NCI-H345 (cell line): ENCODE data around the gene VSTM2L.
"Not testable (repeated sequence)": the region's sequence is repeated elsewhere in the genome, so short reads cannot be mapped to it uniquely, and the experiment has no call there.

Experiments
- DNase-seq: peaks from one replicate; lab custom pipeline; 2025; lab: John Stamatoyannopoulos, UW

VSTM2L gene

GRCh38 chr20:37902504-37903313 is at the start of gene VSTM2L:
VSTM2L (plus strand) TSS chr20:37903127; CDS start chr20:37903351, 224 bp downstream.
- DNase-seq: peak; percentile 59

- DNase-seq: no peak
These were observed 49.0 kb upstream of the VSTM2L start for GRCh38 chr20:37853823-37854375.

GRCh38 chr20:37856034-37856433 is 46.9 kb upstream of the VSTM2L start:
- DNase-seq: not testable (repeated sequence)

- DNase-seq: no peak
These were observed 45.8 kb upstream of the VSTM2L start for GRCh38 chr20:37856932-37857660.

GRCh38 chr20:37859406-37860171 is 43.3 kb upstream of the VSTM2L start:
- no peak for DNase-seq

GRCh38 chr20:37863289-37863688 is 39.6 kb upstream of the VSTM2L start:
- no peak for DNase-seq

GRCh38 chr20:37864298-37864697 is 38.6 kb upstream of the VSTM2L start:
- DNase-seq: no peak

GRCh38 chr20:37866051-37866450 is 36.9 kb upstream of the VSTM2L start:
- DNase-seq: no peak

GRCh38 chr20:37867289-37868195 is 35.4 kb upstream of the VSTM2L start:
- DNase-seq: no peak

- no peak for DNase-seq
These were observed 34.0 kb upstream of the VSTM2L start for GRCh38 chr20:37868851-37869333.

GRCh38 chr20:37869334-37869861 is 33.5 kb upstream of the VSTM2L start:
- no peak for DNase-seq

GRCh38 chr20:37870294-37870693 is 32.6 kb upstream of the VSTM2L start:
- DNase-seq: no peak

- DNase-seq: no peak
These were observed 31.2 kb upstream of the VSTM2L start for GRCh38 chr20:37871751-37872150.

GRCh38 chr20:37872161-37872560 is 30.8 kb upstream of the VSTM2L start:
- DNase-seq: no peak

GRCh38 chr20:37873884-37874283 is 29.0 kb upstream of the VSTM2L start:
- DNase-seq: no peak

GRCh38 chr20:37875460-37876175 is 27.3 kb upstream of the VSTM2L start:
- no peak for DNase-seq

GRCh38 chr20:37876863-37877262 is 26.1 kb upstream of the VSTM2L start:
- no peak for DNase-seq

- DNase-seq: no peak
These were observed 24.8 kb upstream of the VSTM2L start for GRCh38 chr20:37877832-37878772.
